HG02763 (cell line): ENCODE results near the gene TMEM117.

ENCODE experiments used
- ATAC-seq: cut with Tn5 transposase; IDR thresholded peaks from one replicate; pipeline ENCODE4 v1.9.1; 2021; ENCODE audit warnings: mild to moderate bottlenecking, moderate library complexity; ENCODE audit not compliant: unreplicated experiment

The TMEM117 gene

DNA sequence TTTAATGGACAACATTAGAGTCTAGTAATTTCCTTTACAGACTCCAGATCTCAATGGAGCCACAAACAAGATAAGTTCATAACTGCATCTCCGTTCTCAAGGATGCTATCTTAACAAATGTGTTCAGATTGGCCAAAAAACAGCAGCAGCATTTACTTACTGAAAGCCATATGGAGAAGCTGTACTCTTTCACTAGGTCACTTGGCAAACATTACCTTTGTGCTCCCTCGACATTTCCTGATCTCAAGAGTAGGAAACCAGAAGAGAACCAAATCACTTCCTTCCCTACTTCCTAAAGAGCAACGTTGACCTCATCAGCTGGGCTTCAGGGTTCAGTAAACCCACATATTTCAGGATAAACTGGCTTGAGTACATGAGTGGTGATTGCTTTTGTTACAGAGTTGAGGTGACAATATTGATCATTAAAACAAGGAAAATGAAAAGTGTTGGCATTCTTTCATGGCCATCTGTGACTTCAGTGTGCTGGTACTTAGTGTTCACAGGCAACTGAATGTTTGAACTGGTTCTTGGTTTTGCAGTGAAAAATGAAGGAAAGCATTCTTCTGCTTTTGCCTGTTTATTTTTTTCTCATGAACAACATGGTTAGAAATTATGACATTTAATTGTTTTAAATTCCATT lies 449.6 kb downstream of the TMEM117 start:
- no peak for ATAC-seq

DNA sequence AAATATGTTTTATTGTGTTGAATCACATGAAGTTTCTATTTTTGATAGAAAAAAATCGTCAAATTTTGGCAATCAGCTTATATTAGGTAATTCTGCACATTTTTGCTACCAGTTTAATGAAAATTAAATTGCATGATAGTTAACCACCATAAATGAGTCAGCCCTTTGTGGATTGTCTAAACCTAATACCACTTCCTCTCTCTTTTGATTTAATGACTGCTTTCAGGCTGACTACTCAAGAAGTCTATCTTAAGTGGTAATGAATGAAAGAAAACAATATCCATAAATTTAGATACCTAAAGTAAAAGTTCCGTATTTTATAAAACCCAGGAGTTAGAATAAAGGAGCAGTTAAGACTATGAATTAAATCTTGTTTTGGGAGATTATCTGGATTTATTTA lies 450.5 kb downstream of the TMEM117 start:
- no peak for ATAC-seq

DNA sequence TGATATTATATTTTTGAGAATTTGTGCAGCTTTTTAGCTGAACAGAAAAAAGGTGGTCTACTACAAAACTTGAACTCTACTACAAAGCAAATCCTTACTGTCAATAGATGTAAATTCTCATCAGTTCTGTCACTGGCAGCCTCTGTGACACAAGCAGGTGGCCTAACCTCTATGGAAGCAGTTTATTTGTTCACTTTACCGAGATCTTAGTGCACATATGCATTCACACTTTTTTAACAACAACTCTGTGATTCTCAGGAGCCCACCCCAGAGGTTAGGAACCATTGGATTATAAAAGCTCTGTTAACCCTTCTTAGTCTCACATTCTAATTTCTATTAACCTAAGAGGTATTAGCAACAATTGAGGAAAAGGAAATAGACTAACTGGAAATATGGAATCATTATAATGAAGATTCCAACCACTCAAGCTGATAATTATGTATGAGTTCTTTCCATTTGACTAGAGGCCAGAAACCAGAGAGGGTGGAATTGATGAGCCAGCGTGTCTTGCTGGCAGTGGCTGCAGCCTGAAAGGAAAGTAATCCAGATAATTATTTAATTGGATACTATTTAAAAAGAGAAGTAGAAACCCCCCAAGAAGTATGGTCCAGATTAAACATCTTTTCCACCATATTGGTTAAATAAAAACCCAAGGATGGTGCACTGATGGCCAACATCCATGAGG lies 451.1 kb downstream of the TMEM117 start:
- ATAC-seq, result no peak

DNA sequence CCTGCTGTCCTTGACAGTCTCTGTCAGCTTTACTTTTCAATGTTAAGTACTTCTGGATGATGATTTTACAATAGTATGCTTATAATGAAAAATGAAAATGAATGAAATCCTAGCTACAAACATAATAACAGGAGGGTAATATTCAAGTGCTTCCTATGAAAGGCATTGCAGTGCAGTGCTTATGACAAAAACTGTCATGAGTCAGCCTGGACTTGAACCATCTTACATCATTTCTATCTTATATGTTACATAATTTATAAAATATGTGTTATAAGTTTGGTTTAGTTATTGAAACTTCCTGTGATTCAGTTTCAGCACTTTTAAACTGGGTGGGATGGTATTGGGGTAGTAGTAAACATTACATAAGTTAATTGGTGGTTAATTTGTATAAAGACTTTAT lies 451.7 kb downstream of the TMEM117 start:
- no peak for ATAC-seq

DNA sequence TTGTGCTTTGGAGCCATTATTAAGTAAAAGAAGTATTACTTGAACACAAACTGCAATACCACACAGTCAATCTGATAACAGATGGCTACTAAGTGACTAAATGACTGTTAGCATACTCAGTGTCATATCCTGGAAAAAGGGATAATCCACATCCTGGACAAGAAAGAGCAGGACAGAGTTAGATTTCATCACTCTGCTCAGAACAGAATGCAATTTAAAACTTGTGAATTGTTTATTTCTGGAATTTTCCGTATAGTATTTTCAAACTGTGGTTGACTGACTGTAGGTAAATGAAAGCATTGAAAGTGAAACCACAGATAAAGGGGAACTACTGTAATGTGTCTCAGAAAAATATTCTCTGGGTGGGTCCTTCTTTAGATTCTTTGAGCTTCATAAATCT lies 458.8 kb downstream of the TMEM117 start:
- peak; percentile 96 for ATAC-seq

DNA sequence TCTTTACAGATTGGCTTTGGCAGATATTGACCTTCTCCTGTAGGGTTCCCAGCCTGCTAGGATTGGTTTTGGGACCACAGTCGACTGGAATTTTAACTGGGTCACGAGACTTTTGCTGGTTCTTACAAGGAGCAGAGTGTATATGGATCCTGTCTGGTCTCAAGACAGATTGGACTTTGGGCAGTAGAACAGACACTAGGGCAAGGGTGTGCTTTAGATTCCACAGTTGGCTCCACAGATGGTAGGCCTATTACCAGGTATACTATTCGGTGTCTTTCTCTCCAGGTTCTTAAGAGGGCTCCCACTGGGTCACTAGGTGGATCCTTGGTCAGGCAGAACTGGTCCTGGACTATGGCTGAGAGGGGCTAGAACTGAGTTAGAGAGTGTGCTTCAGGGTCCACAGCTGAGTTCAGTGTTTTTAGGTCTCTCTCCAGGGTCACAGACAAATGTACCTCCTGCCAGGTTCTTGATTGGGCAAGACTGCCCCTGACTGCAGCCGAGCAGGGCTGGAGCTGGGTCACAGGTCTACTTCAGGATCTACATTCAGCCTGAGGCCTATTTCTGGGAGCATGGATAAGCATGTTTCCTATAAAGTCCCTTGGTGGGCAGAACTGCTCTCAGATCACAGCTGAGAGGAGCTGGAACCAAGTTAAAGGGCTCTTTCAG lies 460.2 kb downstream of the TMEM117 start:
- no peak for ATAC-seq

DNA sequence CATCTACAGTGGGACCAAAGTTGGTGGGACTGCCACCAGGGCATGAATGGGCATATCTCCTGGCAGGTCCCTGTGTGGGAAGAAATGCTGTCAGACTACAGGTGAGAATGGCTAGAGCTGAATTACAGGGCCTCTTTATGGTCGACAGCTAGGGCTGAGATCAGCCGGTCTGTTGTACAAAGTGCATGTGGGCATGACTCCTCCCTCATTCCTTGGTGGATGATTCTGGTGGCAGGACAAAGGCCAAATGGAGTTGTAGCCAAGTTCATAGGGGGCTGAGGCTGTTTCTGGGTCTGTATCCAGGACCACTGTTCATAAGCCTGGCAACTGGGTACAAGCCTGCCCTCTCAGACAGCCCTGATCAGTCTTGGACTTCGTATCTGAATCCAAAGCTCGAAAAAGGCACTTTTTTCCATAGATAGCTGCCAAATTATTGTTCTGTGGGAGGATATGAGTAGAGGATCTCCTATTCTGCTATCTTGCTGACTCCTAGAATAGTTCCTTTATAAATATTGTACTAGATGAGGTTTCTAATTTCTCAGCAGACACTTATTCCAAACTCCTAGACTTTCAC lies 460.8 kb downstream of the TMEM117 start:
- no peak for ATAC-seq

DNA sequence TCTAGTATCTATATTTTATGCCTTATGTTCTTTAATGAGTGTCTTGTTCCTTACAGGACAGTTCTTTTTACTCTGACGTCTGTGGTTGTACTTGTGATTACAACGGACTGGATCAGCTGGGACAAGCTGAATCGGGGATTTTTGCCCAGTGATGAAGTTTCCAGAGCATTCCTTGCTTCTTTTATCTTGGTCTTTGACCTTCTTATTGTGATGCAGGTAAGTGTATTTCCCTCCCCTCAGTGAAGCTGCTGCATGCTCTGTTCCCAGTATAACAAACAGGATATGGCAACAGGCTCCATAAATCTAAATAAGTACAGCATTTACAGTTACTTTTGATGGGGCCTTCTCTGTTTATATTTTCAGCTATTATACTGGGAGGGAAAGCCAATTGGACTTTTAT lies 463.6 kb downstream of the TMEM117 start:
- no peak for ATAC-seq

DNA sequence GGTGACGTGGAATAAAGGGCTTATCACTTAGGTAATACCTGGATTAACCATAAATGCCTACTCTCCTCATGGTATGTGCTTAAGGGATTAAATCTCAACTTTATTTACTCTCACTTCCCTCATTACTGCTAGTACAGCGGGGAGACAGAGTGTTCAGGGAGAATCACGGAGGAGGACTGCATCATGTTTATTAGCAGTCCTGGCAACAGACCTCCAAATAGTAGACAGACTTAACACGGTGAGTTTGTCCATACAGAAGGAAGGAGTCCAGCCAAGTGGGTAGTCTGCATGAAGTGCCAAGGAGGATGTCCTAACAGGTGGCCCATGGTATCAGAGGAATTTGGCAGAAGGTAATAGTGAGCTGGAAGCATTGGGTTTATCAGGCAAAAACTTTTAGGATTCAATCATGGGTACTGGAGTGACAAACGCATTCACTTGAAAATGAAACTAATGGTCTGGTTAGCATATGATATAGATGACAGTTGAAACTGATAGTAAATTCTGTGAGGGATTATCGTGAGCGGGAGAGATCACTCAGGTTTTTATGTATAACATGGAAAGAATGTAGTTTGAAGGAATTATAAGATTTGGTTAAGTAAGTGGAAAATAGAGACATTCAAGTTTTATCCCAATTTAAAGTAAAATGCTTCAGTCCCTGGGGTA lies 471.8 kb downstream of the TMEM117 start:
- ATAC-seq, result no peak

DNA sequence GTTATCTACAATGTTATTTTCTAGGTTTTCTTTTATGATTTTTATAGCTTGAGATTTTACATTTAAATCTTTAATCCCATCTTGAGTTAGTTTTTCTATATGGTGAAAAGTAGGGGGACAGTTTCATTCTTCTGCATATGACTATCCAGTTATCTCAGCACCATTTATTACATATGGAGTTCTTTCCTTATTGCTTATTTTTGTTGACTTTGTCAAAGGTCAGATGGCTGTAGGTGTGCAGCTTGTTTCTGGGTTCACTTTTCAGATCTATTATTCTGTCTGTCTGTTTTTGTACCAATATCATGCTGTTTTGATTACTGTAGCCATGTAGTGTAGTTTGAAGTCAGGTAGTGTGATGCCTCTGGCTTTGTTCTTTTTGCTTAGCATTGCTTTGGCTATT lies 477.3 kb downstream of the TMEM117 start:
- ATAC-seq, result no peak

DNA sequence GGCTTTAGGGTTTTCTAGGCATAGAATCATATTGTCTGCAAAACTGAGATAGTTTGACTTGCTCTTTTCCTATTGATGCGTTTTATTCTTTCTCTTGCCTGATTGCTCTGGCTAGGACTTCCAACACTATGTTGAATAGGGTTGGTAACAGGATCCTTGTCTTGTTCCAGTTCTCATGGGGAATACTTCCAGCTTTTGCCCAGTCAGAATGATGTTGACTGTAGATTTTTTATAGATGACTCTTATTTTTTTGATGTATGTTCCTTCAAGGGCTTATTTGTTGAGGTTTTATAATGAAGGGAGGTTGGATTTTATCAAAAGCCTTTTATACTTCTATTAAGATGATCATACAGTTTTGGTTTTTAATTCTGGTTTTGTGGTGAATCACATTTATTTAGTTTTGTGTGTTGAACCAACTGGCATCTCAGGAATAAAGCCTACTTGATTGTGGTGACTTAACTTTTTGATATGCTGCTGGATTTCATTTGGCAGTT lies 478.2 kb downstream of the TMEM117 start:
- ATAC-seq, result no peak

DNA sequence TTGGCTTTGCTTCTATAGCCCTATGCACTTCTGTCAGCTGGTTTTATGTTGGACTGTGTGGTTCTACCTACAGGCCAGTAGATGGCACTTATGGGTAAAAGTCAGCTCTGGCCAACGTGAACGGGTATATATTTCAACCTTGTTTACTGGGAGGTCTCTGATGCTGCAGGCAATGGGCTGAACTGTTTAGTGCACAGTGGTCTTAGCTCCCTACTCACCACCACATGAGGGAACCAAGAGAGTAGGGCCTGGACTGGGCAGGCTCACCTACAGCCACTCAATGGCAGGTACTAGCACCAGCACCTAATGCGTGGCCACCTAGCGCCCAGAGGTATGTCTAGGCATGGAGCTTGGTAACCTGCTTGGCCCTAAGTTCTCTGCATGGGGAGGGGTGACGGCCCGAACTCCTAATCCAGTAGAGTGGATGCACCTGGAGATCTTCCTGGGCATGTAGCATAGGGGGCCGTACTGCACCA lies 481.8 kb downstream of the TMEM117 start:
- peak; percentile 67 for ATAC-seq

DNA sequence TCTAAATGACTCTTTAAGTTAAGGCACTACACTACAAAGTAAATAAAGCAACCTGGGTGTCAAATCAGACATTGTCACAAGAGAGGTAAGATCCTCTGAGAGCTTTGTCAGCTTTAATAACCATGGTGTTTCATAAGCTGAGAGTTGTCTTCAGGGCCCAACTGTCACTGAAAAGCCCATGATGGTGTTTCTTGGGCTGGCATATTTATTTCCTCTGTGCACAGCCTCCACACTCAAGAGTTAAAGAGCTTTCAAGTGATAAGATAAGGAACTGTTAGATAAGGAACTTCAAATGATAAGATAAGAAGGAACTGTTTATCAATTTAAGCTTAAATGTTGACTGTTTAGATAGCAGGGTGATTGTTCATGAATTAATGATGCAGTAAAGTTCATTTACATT lies 495.4 kb downstream of the TMEM117 start:
- ATAC-seq, result no peak

DNA sequence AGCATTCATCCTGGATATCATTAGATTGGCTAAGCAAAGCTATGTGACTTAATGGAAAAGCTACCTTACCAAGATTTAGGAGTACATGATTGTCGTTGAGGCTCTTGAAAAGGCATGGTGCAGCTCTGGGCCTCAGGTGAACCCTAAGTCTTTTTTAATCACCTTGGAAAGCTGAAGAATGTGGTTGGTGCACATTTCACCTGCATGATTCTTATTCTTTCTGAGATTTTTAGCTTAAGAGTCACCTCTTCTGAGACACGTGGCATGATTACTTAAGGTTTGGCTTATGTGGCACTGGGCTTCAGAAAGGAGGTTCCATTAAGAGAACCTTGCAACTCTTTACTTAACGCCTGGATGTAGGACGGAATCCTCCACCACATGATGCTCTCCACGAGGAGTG lies 498.5 kb downstream of the TMEM117 start:
- no peak for ATAC-seq

DNA sequence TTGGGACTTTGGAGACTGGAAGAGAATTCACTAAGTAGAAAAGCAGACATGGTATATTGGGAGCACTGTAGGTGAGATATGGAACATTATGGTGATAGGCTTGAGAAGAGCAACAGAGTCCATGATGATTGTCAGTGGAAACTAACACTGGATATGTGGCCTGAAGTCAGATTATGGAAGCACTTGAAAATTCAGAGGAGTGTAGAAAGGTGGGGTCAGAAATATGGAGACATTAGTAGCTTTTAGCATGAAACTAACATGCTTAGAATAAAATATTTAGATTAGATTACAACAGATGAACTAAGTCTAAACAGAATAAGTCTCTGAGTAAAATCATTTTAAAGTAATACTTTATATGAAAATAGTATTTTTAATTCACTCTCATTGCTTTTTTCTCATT lies 499.1 kb downstream of the TMEM117 start:
- ATAC-seq, result no peak

DNA sequence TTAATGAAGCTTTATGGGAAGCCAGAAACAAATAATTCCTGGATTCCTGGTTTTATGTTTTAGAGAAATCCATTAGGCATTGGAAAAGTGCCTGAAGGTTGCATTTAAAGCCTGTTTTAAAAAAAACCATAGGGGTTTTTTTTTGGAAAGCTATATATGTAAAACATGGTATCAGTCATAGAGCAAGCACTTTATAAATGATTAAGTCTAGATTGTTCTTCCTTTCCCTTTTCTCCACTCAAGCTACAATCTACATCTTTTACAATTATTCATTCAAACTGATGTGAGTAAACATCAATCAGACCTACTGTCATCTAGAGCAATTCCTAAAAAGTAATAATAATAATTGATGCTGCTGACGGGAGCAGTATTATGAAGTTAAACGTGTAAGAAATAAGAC lies 500.7 kb downstream of the TMEM117 start:
- no peak for ATAC-seq

DNA sequence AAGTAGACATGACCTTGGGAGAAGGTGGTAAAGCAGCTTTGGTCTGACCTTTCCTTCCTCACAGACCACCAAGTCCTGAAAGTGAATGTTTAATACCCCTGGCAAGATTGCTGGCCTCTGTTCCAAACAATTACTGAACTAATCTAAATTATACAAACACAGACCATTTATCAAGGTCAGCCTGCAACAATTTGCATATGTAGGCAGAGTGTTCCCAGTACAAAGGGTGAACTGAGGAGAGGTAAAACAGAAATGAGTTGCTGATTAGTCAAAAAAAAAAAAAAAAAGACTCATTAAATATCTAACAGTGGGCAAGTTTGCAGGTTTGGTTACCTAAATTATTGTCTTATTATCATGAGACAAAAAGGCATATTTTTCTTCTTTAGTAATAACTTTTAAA lies 506.5 kb downstream of the TMEM117 start:
- no peak for ATAC-seq

DNA sequence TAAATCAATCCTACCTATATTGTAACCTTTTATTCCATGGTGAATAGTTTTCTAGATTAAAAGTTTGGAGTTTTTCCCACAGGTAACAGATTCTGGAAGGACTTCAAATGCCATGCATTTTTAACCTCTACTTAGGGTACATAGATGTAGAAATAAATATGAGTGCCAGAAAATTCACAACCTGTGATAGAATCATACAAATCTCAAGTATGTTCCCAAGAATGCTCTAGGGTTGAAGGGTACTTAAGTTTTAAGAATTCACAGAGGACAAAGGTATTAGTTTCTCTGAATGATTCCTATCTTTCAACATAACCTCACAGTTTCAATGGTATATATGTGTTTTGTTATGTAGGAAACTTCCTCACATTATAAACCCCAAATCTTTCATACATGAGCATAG lies 511.3 kb downstream of the TMEM117 start:
- no peak for ATAC-seq

DNA sequence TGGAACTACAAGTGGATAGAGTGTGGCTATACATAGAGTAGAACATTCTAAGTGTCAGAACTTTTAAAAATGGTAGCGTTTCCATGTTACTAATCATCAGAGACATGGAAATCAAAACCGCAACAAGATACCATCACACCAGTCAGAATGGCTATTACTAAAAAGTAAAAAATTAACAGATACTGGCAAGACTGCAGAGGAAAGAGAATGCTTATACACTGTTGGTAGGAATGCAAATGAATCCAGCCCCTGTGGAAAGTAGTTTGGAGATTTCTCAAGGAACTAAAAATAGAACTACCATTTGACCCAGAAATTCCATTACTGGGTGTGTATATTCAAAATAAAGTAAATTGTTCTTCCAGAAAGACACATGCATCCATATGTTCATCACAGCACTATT lies 521.6 kb downstream of the TMEM117 start:
- ATAC-seq, result no peak

DNA sequence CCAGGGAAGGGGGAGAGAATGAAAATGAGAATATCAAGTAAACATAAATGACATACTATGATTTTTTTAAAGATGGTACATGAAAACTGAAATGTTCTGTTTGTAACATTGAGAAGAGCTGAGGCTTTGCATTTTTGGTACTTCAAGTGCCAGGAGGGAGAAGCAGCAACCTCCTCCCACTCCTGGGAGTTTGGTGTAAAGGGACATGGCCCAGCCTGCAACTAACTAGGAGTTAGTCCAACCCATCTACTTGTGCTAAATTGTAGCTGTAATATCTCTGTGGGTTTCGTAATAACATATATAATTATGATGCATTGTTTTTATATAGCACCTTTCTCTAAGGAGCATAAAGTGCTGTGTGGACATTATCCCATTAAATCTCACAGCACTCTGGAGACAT lies 522.8 kb downstream of the TMEM117 start:
- ATAC-seq, result no peak

DNA sequence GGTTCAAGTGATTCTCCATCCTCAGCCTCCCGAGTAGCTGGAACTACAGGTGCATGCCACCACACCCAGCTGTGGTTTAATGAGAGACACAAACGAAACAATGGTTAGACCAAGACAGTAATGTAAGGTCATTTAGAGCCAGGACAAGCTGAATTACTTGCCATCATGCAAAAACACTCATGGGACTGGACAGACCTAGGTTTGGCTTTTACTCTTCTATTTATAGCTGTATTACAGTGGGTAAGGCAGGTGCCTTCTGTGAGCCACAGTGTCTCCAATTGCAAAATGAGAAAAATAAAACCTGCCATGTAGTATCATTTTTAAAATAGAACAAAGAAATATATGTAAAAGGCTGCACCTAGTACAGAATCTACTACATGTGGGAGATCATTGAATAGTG lies 527.1 kb downstream of the TMEM117 start:
- no peak for ATAC-seq
